GM12878 (cell line): Measurements from ENCODE around the gene SFXN5.

Experiments
- GABPA ChIP-seq: IDR thresholded peaks from 2 replicates; pipeline ENCODE4 v1.6.1; 2014; ENCODE audit warnings: antibody characterized with exemption, low read depth, mild to moderate bottlenecking, inconsistent platforms
- POLR2AphosphoS5 ChIP-seq: IDR thresholded peaks from 2 replicates; pipeline ENCODE4 v1.6.1; 2011; ENCODE audit warnings: mild to moderate bottlenecking, low read length, inconsistent platforms
- TF ChIP-seq, protein P1 (sequence below): fragments of 450-650 bp; IDR thresholded peaks from 2 replicates; pipeline ENCODE4 v1.6.1; 2017; ENCODE audit warnings: mild to moderate bottlenecking
- TF ChIP-seq, protein P2 (sequence below), 3 experiments: IDR thresholded peaks in 2 of 3; conservative IDR thresholded peaks in 1 of 3; 2 replicates each; pipeline ENCODE4 v1.5.1; 2011; ENCODE audit warnings: low read depth in 3 of 3, low read length in 3 of 3, mild to moderate bottlenecking in 3 of 3, control low read depth in 2 of 3, moderate library complexity in 2 of 3, inconsistent platforms in 1 of 3, mixed read lengths in 1 of 3; ENCODE audit not compliant: control insufficient read depth in 2 of 3, insufficient read depth in 1 of 3; ENCODE audit errors: extremely low read depth in 1 of 3

GRCh38 chr2:73009177-73009839 is 62.2 kb downstream of the SFXN5 start:
- no peak for TF ChIP-seq GABPA
- TF ChIP-seq, protein P1, sequence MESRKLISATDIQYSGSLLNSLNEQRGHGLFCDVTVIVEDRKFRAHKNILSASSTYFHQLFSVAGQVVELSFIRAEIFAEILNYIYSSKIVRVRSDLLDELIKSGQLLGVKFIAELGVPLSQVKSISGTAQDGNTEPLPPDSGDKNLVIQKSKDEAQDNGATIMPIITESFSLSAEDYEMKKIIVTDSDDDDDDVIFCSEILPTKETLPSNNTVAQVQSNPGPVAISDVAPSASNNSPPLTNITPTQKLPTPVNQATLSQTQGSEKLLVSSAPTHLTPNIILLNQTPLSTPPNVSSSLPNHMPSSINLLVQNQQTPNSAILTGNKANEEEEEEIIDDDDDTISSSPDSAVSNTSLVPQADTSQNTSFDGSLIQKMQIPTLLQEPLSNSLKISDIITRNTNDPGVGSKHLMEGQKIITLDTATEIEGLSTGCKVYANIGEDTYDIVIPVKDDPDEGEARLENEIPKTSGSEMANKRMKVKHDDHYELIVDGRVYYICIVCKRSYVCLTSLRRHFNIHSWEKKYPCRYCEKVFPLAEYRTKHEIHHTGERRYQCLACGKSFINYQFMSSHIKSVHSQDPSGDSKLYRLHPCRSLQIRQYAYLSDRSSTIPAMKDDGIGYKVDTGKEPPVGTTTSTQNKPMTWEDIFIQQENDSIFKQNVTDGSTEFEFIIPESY = no peak
- TF ChIP-seq, protein P2, sequence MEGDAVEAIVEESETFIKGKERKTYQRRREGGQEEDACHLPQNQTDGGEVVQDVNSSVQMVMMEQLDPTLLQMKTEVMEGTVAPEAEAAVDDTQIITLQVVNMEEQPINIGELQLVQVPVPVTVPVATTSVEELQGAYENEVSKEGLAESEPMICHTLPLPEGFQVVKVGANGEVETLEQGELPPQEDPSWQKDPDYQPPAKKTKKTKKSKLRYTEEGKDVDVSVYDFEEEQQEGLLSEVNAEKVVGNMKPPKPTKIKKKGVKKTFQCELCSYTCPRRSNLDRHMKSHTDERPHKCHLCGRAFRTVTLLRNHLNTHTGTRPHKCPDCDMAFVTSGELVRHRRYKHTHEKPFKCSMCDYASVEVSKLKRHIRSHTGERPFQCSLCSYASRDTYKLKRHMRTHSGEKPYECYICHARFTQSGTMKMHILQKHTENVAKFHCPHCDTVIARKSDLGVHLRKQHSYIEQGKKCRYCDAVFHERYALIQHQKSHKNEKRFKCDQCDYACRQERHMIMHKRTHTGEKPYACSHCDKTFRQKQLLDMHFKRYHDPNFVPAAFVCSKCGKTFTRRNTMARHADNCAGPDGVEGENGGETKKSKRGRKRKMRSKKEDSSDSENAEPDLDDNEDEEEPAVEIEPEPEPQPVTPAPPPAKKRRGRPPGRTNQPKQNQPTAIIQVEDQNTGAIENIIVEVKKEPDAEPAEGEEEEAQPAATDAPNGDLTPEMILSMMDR (IDR thresholded peaks at IDR 0.05 in 2 of 3, conservative IDR thresholded peaks at IDR 0.05 in 1 of 3; ENCODE audit: control insufficient read depth in 2 of 3, extremely low read depth in 1 of 3, insufficient read depth in 1 of 3, low read depth in 3 of 3, low read length in 3 of 3) = no peak
- no peak for TF ChIP-seq POLR2AphosphoS5
